ENCODE results near the gene OPCML.

GRCh38 chr11:133549826-133550225, 17.5 kb upstream of the OPCML start:
- TF ChIP-seq CTCF (conservative IDR thresholded peaks at IDR 0.05 in 1 of 2, IDR thresholded peaks at IDR 0.05 in 1 of 2; ENCODE audit: low read depth in 1 of 2, low read length in 2 of 2) (no peak), EZH2 (IDR thresholded peaks at IDR 0.05; ENCODE audit: low read length, missing control alignments) (no peak)
